Raji (cell line): ENCODE measurements around the gene SART3.

Experiments used
- POLR2A ChIP-seq: IDR thresholded peaks from 2 replicates; pipeline ENCODE4 v1.6.1; 2011; ENCODE audit warnings: low read depth, low read length, control low read depth; ENCODE audit not compliant: insufficient read depth

SART3 gene

DNA sequence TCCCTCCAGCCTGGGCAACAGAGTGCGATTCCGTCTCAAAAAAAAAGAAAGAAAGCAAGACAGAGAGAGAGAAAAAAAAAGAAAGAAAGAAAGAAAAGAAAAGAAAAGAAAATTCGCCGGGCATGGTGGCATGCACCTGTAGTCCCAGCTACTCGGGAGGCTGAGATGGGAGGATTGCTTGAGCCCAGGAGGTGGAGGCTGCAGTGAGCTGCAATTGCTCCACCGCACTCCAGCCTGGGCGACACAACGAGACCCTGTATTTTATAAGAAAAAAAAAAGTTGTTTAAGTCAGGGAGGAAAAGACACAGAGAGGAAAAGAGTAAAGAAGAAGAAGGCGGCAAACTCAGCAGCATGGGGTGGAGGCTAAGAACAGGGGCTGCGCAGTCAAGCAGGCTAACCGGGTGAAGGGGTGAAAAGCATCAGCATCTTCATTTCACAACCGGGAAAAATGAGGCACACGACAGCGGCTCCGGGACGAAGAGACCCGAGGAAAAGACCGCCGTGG, 46.5 kb downstream of the SART3 start:
- no peak for TF ChIP-seq POLR2A

DNA sequence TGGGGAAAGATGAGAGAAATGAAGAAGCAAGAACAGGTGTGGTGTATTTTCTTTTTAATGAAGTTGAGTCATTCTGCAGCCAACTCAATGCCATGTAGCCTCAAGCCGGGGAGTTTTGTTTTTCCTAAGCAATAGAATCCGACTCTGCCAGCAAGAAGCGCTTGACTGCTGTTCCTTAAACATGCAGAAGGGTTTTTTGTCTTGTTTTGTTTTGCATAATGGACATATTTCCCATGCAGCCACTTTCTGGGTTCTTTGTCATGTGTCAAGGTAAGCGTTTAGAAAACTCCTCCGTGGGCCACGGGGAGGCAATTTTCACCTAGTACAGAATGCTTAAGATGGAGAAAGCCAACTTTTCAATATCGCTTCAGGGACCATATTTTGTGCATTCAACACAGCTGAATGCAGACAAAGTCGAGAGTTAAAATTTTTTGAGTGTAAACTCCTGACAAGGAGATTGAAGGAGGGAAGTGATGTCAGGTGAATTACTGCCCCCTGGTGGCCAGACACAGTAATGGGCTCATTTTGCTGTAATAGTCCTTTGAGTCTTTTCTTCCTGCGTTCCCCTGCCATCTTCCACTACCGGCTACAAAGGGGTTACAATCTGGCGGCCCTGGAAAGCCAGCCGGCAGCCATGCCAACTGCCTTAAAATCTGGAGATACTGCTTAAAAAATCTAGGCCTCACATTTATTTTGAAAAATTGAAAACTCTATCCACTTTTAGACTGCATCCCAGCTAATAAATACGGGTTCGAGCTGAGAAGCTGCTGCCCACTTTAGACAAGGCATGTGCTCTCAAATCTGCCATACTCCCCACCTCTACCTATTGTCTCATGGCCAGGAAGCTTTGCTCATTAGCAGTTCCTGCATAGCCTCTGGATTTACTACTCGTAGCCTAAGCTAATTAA, 49.1 kb downstream of the SART3 start:
- TF ChIP-seq POLR2A: no peak

DNA sequence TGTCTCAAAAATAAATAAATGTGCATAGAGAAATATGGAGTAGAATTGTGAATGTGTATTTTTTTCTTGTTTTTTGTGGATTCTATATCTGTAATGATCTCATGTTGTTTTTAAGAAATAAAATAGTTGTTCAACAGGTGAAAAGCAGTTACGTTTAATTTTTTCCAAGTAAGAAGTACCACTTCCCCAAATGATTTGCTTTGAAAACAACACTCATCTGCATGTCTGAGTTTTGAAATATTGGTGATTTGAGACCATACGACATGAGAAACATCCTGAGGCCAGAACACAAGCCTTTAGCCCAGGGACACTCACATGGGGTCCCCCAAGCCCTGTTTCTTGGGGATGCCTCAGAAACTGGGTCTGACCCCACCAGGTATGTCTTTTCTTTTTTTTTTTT, 50.1 kb downstream of the SART3 start:
- TF ChIP-seq POLR2A: no peak

DNA sequence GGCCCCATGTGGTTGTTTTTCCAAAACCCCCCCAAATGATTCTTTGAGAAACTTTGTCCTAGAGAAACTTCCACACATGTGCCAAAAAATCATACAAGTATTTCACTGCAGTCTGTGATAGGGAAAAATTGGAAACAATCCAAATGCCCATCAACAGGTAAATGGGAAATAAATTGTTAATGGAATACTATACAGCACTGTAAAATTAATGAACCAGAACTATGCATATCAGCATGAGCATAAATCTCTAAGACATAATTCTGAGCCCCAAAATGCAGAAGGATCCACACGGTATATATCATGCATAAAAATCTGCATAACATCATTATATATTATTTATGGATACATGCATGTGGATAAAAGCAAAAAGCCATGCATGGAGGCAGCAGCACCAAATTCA, 51.2 kb downstream of the SART3 start:
- TF ChIP-seq POLR2A: no peak

DNA sequence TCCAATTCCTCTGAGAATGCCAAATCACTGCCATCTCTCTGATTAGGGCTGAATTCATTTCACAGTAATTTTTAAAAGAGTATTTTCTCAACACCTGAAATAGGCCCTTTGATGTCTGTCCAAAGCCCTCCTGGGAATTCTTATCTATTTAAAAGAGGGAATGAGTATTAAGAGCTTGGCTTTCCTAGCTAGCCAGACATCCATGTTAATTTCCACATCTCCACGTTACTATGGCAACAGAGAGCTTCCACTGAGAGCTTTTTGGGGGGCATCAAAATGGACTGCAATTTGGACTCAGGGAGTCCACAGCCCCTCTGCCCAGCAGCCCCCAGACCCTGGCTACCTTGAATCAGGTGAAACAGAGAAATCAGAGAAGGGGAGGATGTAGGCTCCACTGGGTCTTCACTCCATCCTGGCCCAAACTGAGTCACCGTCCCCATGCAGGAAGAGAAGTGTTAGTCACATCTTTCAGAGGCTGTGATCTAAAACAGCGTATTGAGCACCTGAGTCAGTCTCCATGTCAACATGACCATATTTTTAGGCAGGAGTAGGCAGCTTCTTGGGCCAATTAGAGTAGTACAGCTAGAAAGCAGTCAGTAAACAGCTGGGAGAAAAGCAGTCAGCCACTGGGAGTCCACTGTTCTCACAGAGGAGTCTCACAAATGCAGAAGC, 52.9 kb downstream of the SART3 start:
- TF ChIP-seq POLR2A: no peak

DNA sequence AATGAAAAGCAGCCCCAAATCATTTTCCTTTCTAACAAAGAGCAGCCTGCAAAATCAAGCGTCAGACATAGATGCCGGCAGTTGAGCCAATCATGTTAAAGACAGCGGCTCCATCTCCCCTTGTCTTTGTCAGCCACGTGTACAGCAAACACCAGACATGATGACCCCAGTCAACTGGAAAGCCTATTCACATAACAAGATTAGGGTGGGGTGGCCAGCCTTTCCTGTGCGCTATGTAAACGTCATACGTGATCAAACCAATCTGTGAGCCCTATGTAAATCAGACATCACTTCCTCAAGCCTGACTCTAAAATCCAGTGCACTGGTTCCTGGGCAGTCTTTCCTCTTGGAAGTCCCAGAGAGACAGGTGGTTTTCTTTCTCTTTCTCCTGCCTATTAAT, 55.8 kb downstream of the SART3 start:
- no peak for TF ChIP-seq POLR2A

DNA sequence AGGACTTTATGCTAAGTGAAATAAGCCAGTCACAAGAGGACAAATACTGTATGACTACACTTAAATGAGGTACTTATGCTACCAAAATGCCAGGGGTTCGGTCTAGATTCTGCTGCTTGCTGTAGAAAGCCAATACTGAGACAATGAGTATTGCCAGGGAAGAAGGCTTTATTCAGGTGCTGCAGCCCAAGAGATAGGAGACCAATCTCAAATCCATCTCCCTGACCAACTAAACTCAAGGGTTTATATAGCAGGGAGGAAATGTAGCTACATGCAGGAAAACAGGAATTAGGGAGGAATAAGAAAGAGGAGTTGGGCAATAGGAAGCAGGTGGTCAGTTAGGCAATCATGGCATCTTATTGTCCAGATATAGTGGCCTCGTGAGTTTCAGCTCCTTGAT, 58.1 kb downstream of the SART3 start:
- no peak for TF ChIP-seq POLR2A

DNA sequence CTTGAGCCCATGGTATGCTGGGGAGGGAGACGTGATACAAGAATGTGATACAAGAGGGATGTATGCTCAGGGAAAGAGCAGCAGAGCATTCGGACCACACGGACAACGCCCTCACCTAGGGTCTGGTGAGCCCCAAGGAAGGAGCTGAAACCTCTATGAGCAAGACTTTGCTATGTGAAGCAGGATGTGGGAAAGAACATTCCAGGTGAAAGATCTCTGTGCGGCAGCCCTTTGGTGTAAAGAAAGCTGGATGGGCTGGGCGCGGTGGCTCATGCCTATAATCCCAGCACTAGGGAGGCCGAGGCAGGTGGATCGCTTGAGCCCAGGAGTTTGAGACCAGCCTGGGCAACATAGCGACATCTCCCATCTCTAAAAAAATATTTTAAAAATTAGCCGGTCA, 62.8 kb downstream of the SART3 start:
- TF ChIP-seq POLR2A: no peak

DNA sequence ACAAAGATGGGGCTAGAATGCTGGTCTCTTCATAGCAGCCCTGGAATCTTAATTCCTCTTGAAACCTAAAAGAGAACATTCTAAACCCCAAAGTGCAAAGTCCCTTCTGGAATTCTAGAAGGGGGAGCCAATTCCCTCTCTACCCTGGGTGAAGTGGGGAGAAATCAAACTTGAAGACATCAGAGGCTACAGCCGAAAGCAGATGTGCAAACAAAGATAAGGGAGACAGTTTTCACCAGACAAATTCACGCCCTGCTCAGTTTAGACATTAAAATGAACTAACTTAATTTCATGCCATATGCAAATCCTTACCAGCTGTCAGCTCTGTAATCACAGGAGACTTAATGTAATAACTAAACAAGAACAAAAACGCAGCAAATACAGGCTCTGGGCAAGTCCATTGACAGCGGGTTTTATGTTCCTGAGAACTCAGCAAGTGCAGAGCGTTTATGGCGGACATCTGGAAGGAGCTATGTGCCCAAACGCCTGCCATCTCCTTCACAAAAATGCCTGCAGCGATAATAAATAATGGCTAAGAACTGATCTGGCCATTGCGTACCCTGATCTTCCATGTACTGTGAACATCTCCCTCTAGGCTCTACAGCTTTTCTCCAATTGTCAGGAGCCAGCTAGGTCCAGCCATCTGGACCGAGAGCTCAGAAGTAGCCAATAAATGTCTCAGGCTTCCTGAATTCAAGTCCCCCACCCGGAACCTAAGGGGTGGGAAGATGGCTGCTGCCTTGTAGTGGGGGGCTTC, 65.0 kb downstream of the SART3 start:
- no peak for TF ChIP-seq POLR2A

DNA sequence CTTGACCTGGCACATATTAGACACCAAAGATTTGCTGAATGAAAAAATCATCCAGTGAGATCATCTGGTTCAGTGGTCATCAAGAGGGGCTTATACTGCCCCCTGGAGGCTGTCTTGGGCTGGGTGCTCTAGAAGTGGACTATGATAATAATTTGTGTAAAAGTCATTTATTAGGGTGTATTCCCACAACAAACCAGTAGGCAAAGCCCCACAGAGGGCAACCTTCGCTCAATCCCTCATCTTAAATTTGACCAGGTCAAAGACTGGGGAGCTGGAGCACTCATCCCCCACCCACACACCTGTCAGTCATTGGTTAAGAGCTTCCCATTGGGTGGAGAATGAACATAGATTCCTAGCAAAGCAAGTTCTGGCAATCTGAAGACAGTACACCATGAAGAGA, 65.9 kb downstream of the SART3 start:
- no peak for TF ChIP-seq POLR2A

DNA sequence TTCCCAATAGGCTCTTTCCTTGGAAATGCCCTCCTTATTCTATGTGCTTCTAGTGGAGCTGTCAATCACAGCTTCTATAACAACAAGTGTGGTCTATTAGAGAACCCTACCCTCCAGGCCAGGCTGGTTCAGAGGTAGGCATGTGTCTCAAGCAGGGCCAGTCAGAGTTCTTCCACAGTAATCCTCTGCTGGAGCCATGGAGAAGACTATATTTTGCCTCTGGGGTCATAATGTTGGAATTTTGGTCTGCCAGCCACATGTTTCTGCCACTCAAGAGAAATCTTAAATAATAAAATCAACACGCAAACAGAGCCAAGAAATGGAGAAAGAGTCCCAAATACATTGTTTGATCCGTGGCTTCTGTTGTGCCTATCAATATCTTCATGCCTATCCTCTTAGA, 69.7 kb downstream of the SART3 start:
- no peak for TF ChIP-seq POLR2A

DNA sequence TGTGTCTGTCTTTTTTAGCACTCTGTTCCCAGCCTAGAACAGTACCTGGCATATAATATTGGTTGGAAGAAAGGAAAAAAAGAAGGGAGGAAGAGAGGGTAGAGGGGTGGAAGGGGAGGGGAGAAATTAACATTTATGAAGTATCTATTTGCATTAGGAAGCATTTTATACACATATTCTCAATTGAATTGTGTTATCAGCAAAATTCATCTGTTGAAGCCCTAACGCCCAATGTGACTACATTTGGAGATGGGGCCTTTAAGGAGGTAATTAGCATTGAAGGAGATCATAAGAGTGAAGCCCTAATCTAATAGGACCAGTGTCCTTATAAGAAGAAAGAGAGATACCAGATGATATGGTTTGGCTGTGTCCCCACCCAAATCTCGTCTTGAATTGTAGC, 76.1 kb downstream of the SART3 start:
- TF ChIP-seq POLR2A: no peak

DNA sequence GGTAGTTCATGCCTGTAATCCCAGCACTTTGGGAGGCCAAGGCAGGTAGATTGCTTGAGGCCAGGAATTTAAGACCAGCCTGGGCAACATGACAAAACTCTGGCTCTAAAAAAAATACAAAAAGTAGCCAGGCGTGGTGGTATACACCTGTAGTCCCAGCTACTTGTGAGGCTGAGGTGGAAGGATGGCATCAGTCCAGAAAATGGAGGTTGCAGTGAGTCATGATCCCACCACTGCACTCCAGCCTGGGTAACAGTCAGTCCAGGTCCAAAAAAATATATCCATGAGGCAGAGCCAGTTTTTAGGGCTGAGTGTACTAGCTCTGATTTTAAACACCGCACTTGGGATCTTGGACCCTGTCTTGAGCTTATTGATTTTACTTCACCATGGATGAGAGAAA, 76.5 kb downstream of the SART3 start:
- TF ChIP-seq POLR2A: no peak

DNA sequence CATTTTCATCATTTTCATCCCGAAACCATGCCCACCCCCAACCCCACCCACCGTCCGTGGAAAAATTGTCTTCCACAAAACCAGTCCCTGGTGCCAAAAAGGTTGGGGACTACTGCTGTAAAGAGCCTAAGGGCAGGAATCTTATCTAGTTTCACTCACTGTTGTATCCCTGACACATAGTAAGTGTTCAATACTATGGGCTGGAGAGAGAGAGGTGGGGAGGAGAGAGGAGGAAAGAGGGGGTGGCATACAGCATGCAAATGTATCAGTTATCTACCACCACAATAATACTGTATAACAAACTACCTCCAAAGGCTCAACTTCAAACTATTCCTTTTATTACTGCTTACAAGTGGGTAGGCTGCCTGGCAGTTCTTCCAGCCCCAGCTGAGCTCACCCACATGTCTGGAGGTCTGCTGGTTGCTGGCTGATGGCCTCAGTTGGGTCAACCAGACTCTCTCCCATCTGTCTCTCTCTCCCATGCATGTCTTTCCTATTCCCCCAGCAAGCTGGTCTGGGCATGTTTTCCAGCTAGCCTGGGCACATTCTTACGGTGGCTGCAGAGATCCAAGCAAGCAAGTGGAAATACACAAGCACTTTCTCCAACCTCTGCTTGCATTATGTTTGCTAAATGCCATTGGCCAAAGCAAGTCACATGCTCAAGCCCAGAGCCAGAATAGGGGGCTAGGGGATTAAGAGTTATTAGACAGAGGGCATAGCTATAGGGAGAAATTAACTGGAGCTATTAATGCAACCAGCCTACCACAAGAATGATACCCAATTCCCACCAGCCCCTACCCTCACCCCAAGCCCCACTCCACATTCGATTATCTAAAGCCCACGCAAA, 77.5 kb downstream of the SART3 start:
- no peak for TF ChIP-seq POLR2A

DNA sequence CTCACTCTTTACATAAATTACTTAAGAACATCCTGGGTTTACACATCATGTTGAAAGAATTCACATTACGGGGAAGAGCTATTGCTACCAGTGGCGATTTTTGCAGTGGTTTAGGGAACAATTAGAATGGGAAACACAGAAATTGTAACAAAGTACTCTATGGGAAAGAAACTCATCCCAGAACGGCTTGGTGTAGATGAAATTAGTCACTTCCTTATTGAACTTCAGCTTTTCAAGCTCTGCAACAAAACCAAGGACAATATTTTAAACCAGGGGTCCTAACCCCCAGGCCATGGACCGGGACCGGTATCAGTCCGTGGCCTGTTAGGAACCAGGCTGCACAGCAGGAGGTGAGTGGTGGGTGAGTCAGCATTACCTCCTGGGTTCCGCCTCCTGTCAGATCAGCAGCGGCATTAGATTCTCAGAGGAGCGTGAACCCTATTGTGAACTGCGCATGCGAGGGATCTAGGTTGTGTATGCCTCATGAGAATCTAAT, 78.2 kb downstream of the SART3 start:
- TF ChIP-seq POLR2A: no peak
